GM15510 (cell line): Measurements from ENCODE around the gene FBN1.

Experiments used
- POLR2A ChIP-seq: IDR thresholded peaks from 3 replicates; pipeline ENCODE4 v1.6.1; 2011; ENCODE audit warnings: borderline replicate concordance; ENCODE audit not compliant: insufficient read length; ENCODE audit errors: extremely low read depth

FBN1 gene

DNA sequence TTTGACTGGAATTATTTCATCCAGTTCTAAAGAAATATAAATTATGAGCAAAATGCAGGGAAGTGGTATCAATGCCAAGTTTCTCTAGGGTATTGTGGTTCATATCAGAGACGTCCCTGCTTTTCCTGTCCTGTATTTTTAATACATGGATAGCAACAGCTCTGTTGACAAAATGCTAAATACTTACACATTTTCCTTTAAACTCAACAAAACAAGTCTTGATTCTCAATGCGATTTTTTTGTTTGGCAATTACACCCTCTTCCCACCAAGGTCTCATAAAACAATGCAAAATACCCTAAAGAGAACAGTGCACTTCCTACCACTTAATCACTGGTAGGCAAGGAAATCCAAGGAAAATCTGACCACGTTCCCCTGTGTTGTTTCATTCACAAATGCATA is 194.3 kb downstream of the FBN1 start:
- TF ChIP-seq POLR2A: no peak

DNA sequence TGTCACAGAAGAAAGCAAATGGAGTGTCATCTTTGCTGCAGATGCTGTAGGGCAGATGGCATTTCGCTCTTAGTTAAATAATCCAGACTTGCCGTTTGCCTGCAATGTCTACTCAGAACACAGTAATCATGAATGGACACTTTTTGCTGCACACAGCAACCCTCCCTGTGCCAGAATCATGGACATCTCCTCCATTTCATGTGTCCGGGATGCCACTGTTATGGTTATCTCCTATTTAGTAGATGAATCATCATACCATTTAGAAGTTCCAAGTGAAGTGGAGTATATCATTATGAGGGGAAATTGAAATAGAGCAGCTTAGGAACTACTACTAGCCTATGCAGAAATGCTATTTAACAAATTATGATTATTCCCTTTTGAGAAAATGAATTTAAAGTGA is 195.8 kb downstream of the FBN1 start:
- no peak for TF ChIP-seq POLR2A

DNA sequence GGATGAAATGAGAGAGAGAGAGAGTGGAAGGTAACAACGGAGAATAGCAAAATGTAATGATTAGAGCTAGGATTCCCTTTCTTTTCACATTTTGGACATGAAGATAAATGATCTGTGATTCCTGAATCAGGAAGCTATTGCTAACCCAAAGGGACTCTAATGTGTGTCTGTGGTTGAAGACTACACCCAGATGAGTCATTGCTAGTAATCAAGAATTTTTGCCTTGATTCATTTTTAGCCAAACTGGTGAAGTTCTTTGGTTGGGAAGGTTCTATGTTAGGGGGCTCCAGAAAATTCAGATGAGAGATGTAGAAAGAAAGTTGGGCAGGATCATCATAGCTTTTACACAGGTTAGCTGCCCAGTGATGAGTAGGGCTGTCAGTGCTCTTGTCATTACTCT is 197.9 kb downstream of the FBN1 start:
- no peak for TF ChIP-seq POLR2A

DNA sequence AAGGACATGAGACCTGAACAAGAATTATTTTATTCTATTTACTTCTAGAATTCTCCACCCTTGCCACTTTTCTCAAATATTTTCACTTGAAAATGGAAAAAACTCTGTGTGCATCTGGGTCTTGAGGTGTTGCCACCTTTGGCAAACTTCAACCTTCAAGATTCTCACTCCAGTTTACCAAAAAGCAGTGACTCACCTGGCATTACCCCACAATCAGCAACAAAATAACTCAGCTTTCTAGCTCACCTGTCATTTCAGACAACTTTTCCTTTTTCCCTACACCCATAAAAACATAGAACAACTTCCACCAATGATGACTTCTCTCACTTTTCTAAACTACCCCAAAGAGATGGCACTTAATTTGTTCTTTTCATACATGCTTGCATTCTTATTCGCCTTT is 198.5 kb downstream of the FBN1 start:
- TF ChIP-seq POLR2A: no peak

DNA sequence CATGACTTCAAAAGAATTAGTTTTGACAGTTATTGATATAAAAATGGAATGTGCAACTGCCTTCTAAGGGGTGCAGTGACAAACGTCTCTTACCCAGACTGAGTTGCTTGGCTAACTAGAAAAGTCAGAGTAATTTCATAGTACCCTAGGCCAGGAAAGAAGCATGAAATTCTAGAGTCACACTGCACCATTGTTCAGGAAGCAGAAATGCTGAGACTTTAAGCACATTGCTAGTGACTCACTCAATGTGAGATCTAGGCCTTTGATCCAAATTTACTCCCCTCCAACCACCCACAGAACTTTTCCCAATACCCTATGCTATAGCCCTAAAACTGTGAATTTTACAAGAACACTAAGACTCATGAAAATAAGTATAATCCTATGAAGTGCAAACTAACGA is 203.5 kb downstream of the FBN1 start:
- TF ChIP-seq POLR2A: no peak

DNA sequence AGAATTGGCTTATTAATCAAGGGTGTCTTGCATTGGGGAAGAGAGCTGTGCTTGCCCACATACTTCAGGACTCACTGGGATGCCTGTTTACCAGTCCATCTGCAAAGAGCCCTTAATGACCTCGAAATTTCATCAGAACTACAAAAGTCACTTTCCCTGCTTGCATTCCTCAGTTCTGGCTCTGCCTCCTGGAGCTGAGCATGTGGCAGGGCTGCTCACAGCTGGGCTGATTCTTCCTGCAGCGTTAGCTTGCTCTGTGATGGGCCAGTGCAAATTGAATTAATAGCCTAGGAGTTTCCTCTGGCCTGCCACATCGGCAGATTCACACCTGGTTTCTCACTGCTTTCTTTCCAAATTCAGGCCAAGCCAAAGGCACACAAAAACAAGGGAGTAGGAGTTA is 205.4 kb downstream of the FBN1 start:
- no peak for TF ChIP-seq POLR2A

DNA sequence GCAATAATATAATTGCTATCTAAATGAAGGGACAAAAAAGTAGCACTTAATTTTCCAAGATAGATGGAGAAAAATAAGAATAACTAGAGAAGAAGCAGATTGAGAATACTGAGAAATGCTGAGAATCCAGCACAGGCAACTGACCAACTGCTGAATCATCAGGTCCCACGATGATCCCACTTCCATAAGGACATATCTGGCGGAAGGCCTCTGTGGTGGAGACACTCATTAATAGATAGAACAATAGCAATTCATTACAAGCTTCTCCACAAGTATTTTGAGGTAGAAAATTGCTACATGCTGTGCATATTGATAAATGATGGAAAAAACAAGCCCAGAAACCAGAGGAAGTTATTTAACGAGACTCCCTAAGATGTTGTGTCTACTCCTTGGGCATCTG is 208.3 kb downstream of the FBN1 start:
- TF ChIP-seq POLR2A: no peak

DNA sequence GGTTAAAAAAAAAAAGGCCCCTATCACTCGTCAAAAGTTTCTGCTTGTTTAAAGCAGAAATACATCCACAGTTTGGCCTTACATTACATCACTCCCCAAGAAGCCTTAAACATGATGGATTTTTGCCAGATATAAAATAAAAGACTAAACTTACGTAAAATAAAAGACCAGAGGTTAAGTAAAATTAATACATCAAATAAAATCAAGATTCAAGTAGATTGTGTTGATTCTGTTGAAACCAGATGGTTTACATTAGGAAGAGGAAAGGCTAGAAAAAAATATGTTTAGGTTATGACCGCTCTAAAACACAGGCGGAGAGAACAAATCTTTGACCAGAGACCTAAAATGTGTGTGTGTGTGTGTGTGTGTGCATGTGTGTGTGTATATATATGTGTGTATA is 210.2 kb downstream of the FBN1 start:
- no peak for TF ChIP-seq POLR2A

DNA sequence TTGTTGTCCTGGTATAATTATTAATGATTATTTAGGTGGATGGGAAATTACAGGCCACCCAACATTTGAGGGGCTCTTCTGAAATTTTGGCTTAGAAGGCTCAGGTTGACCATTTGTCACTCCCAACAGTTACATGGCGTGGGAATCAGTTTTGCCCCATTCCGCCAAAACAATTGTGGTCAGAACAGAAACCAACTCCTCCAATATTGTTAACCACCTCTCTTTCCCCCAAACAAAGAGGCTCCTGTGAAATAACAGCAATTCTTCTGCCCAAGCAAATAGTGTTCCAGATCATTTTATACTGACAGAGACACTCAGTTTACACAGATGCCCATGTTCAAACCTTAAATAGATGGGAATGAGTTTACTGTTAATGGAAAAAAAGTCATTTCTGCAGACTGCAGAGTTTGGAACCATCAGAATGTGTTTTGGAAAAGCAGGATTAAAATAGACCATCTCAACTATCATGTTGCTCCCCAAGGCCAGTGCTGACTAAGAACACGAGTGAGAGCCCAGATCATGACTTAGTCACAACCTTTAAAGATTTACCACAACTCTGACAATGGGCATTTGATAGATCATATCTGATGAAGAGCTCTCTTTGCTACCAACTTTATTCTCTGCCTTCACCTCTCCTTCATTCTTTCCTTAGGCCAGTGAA is 212.2 kb downstream of the FBN1 start:
- no peak for TF ChIP-seq POLR2A

DNA sequence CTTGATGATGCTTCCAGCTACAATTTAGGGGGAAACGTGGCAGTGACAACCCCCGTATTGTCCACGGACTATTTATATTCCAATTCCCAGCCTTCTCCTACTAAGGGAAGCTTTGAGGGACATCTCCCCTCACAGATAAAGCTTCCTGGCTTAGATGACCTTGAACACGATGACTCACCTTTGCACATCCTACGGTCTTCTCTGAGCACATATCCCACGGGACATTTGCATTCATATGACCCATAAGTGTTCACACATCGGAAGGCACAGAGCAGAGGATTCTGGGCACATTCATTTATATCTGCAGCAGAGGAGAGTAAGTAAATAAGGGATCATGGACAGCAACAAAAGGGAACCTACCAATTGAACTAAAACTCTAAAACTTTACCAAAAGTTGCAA is 212.8 kb downstream of the FBN1 start:
- TF ChIP-seq POLR2A: no peak

DNA sequence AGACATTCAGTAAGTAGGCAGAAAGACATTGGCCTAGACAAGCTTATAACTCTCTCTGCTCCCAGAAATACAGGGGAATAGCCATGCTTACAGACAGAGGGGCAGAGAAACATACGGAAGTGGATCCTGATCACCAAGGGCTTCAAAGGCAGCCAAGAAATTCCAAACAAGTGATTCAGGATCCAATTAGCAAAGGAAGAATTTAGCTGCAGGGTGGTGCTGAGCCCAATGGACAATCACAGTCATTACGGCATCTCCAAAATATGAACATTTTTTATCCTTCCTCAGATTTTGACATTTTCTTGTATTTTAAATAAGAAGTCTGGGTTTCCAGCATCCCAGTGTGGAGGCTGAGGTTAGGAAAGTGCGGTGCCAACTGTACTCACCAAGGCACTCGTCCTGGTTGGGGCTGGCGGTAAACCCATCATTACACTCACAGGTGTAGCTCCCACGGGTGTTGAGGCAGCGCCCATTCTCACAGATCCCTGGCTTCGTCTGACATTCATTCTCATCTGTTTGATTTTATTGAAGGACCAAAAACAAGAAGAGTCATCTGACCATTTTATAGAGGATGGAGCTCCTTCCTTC is 217.5 kb downstream of the FBN1 start:
- no peak for TF ChIP-seq POLR2A

DNA sequence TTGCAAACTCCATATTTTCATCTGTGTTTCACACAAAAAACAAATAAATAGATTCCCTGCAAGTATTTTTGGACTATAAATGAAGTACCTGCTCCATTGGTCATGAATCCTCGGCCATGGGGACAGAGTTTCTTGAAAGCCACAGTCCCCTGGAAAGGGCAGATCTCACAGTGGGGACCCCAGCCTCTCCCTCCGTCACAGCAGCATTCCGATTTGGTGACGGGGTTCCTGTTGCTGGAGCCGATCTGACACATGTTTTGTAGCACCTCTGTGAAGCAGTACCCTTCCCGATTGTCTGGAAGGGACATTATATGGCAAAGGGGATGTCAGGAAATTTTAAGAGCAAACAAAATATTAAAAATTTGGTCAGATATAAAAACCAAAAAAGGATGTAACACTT is 218.0 kb downstream of the FBN1 start:
- no peak for TF ChIP-seq POLR2A

DNA sequence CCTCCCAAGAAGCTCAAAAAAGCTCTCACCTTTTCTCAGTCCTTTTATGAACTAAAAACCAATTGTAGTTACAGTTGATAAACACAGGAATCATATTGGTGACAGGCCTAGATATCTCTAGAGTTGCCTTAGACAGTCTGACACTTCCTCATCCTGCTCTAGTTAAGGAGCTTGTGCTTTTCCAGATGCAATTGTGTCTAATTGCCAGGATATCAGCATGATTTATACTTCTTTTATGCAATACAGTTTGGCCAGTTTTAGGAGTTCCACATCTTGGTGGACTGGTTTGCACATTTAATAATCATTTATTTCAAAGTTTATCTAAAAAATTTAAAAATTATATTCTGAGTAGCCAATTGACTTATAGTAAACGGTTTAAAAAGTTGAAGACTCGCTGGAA is 218.6 kb downstream of the FBN1 start:
- no peak for TF ChIP-seq POLR2A

DNA sequence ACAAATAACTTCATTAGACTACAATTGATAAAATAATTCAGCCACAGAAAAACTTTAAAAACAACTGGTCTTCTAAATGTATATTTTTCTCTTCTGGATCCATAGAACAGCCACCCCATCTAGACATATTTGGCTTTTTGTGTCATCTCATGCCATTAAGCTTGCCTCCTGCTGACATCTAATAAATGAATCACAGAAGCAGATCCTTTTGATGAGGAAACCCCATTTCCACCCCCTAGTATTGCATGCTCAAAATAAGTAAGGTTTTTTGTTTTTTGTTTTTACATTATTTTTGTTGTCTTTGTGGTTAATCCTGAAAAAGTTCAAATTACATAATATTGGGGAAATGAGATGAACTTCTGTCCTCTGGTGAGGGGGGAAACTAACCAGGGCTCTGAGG is 219.5 kb downstream of the FBN1 start:
- no peak for TF ChIP-seq POLR2A

DNA sequence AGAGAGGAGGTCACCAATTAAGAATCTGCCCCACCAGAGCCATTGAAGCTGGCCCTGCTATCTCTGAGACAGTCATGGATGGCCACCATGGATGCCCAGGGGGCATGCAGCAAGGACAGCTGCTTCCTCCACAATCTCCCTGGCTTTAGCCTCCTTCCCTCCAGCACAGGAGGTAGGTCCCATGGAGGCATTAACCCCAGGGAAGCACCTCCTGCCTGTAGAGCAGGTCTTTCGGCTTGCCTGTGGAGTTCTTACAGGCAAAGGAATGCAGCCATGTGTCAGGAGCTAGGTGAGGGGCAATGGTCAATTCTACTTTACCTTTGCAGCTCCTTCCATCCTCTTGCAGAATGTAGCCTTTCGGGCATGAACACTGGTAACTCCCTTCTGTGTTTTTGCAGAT is 220.5 kb downstream of the FBN1 start:
- TF ChIP-seq POLR2A: no peak

DNA sequence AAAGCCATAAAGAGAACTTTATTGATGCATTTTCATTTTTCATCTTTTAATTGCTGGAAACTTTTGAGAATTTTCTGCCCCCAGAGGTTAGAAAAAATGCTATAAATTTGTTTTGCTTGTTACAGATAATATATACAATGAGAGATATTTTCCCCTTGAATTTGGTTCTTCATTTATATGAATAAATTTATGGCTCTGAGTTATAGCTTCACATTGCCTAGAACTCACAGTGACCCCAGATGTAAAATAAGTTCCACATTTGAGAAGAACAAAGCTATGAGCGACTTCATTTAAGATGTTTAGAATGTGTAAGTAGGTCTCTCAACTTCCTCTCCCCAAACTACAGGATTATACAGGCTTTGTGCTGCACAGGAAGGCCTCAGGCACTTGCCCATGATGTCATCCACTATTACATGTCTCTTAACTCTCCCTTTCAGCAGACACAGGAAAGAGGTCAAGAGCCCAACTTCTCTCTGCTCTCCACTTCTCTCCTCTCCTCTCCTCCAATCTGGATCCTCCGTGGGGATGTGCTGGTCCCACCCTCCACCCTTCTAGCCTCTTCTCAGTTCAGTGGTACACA is 221.5 kb downstream of the FBN1 start:
- no peak for TF ChIP-seq POLR2A
